ENCODE results near the gene PTH2.

The PTH2 gene

DNA sequence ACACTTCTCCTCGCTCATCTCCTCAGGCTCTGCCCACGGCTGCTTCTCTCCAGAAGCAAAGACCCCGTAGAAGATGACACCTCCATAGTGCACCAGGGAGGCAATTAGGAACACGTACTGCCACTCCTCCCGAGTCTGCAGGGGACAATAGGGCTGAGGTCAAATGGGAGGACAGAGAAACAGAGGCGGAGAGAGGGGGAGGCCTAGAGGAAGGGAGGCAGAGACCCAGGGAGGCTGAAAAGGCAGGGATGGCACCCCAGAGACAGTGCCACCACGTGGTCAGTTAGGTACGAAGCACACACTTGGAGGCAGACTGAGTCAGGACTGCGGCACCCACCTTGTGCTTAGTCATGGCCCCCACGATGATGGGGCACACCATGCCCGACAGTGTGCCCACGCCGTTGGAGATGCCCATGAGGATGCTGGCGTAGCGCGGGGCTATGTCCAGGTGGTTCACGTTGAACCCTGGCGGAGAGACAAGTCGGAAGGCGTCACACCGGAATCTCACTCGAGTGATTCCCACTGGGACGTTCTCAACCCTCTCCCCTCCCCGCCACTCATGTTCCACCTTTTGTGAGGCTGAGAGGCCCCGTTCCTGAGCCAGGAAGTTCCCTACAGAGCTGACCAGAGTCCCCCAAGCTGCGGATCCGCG, 7.6 kb upstream of the PTH2 start:
- Histone ChIP-seq H3F3A (ENCODE audit: insufficient read depth, low read length) (no peaks in the 10 kb centered on the region; the same call in 1 of the 2 replicates), H3K79me2 (ENCODE audit: insufficient read depth, low read length) (no peaks in the 10 kb centered on the region), H3K27me3 (ENCODE audit: insufficient read depth, low read length) (peaks cover 13% of the 10 kb centered on the region; the same call in 1 of the 2 replicates), H3K4me1 (ENCODE audit: insufficient read depth, low read length, severe bottlenecking) (peaks cover 9% of the 10 kb centered on the region), H3K27ac (ENCODE audit: low read depth, low read length, poor library complexity, severe bottlenecking) (no peak overlapping the region), H2AFZ (ENCODE audit: low read length) (no peak overlapping the region), H4K20me1 (ENCODE audit: insufficient read depth, low read length) (no peaks in the 10 kb centered on the region), H3K4me3 (ENCODE audit: low read depth, low read length, poor library complexity, severe bottlenecking) (no peak overlapping the region), H3K9ac (ENCODE audit: low read length) (no peak overlapping the region), H3K36me3 (ENCODE audit: insufficient read depth, low read length) (no peaks in the 10 kb centered on the region), H3K9me2 (ENCODE audit: low read depth, low read length) (no peaks in the 10 kb centered on the region), H3K9me3 (ENCODE audit: low read length) (no peaks in the 10 kb centered on the region), H3K4me2 (ENCODE audit: low read length) (no peak overlapping the region)
- no peak for TF ChIP-seq EZH2 (IDR thresholded peaks at IDR 0.05; ENCODE audit: borderline replicate concordance, low read length)
- TF ChIP-seq, protein P1, sequence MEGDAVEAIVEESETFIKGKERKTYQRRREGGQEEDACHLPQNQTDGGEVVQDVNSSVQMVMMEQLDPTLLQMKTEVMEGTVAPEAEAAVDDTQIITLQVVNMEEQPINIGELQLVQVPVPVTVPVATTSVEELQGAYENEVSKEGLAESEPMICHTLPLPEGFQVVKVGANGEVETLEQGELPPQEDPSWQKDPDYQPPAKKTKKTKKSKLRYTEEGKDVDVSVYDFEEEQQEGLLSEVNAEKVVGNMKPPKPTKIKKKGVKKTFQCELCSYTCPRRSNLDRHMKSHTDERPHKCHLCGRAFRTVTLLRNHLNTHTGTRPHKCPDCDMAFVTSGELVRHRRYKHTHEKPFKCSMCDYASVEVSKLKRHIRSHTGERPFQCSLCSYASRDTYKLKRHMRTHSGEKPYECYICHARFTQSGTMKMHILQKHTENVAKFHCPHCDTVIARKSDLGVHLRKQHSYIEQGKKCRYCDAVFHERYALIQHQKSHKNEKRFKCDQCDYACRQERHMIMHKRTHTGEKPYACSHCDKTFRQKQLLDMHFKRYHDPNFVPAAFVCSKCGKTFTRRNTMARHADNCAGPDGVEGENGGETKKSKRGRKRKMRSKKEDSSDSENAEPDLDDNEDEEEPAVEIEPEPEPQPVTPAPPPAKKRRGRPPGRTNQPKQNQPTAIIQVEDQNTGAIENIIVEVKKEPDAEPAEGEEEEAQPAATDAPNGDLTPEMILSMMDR (IDR thresholded peaks at IDR 0.05; ENCODE audit: low read length) = peak; percentile 73

DNA sequence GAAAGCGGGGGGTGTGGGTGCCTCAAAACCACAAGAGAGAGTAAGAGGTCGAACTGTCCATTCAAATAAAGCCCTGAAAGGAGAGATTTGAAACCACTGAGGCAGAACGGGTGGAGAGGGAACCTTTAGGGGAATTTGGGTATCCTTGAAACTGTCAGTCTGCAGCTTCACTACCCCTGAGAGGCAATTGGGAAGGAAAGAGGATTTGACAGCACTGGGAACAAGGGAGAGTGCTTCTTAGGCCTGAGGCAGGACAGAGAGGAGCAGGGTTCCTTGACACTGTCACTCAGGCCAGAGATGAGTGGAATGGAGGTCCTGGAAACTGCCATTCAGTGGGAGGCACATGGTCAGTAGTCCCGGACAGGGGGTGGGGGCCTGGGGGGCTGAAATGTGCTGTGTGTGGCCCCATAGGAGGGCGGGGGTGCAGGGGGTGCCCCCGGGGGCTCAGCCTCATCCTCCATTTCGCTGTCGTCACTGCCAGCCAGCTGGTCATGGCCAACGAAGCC, 7.0 kb upstream of the PTH2 start:
- Histone ChIP-seq H3K9me3 (ENCODE audit: low read length) (no peaks in the 10 kb centered on the region), H2AFZ (ENCODE audit: low read length) (no peak overlapping the region), H3K4me3 (ENCODE audit: low read depth, low read length, poor library complexity, severe bottlenecking) (no peak overlapping the region), H3K36me3 (ENCODE audit: insufficient read depth, low read length) (no peaks in the 10 kb centered on the region), H3K9me2 (ENCODE audit: low read depth, low read length) (no peaks in the 10 kb centered on the region), H3F3A (ENCODE audit: insufficient read depth, low read length) (no peaks in the 10 kb centered on the region; the same call in 1 of the 2 replicates), H3K79me2 (ENCODE audit: insufficient read depth, low read length) (no peaks in the 10 kb centered on the region), H3K27me3 (ENCODE audit: insufficient read depth, low read length) (peaks cover 17% of the 10 kb centered on the region; the same call in 1 of the 2 replicates), H3K4me1 (ENCODE audit: insufficient read depth, low read length, severe bottlenecking) (peaks cover 9% of the 10 kb centered on the region), H3K27ac (ENCODE audit: low read depth, low read length, poor library complexity, severe bottlenecking) (no peak overlapping the region), H3K4me2 (ENCODE audit: low read length) (no peak overlapping the region), H4K20me1 (ENCODE audit: insufficient read depth, low read length) (no peaks in the 10 kb centered on the region), H3K9ac (ENCODE audit: low read length) (no peak overlapping the region)
- TF ChIP-seq, protein P1 (IDR thresholded peaks at IDR 0.05; ENCODE audit: low read length) = no peak

DNA sequence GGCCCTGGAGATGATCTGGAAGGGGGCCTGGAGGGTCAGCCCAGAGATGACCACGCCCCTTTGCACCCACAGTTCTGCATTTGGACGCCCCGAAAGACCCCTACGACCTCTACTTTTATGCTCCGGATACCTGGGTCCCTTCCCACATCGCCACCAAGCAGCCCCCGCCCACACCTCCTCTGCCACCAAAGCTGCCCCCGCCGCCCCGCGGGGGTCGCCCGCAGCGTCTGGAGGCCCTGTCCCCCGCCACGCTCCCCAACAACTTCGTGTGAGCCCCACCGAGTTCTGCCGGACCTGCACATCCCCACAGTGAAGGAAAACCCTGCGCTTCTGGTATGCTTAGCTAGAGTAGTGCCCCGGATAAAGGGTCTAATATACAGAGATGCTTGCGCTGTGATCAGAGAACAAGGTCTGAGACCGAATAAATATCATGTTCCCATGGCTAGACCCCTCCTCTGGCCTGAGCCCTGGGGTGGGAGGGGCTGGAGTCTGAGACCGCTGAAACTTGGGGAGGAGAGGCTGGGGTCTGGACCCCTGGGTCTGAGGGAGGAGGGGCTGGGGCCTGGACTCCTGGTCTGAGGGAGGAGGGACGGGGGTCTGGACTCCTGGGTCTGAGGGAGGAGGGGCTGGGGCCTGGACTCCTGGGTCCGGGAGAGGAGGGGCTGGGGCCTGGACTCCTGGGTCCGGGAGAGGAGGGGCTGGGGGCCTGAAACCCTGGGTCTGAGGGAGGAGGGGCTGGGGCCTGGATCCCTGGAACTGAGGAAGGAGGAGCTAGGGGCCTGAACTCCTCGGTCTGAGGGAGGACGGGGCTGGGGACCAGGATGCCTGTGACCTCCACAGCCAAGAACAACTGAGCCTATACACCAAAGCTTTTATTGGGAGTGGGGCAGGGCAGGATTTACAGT, 5.6 kb upstream of the PTH2 start:
- peaks cover 18% of the 10 kb centered on the region; the same call in 1 of the 2 replicates for H3K27me3 ChIP-seq (ENCODE audit: insufficient read depth, low read length)

More for the DNA sequence above, 5.6 kb upstream of the PTH2 start:
- H3K79me2 ChIP-seq (ENCODE audit: insufficient read depth, low read length) = no peaks in the 10 kb centered on the region
- no peak overlapping the region for H3K4me2 ChIP-seq (ENCODE audit: low read length)
- H3K36me3 ChIP-seq (ENCODE audit: insufficient read depth, low read length) = no peaks in the 10 kb centered on the region
- TF ChIP-seq, protein P1 (IDR thresholded peaks at IDR 0.05; ENCODE audit: low read length) = no peak
- TF ChIP-seq EZH2 (IDR thresholded peaks at IDR 0.05; ENCODE audit: borderline replicate concordance, low read length) = no peak
- H3K9ac ChIP-seq (ENCODE audit: low read length) = no peak overlapping the region
- peaks cover 9% of the 10 kb centered on the region for H3K4me1 ChIP-seq (ENCODE audit: insufficient read depth, low read length, severe bottlenecking)
- no peak overlapping the region for H3K4me3 ChIP-seq (ENCODE audit: low read depth, low read length, poor library complexity, severe bottlenecking)
- H3K9me3 ChIP-seq (ENCODE audit: low read length) = no peaks in the 10 kb centered on the region
- H4K20me1 ChIP-seq (ENCODE audit: insufficient read depth, low read length) = no peaks in the 10 kb centered on the region
- H3K9me2 ChIP-seq (ENCODE audit: low read depth, low read length) = no peaks in the 10 kb centered on the region
- H2AFZ ChIP-seq (ENCODE audit: low read length) = no peak overlapping the region
- H3K27ac ChIP-seq (ENCODE audit: low read depth, low read length, poor library complexity, severe bottlenecking) = no peak overlapping the region
- H3F3A ChIP-seq (ENCODE audit: insufficient read depth, low read length) = no peaks in the 10 kb centered on the region; the same call in 1 of the 2 replicates

Data from OCI-LY1 (cell line).